ENCODE data around the gene KRT71.

GRCh38 chr12:52542157-52542556 is 10.8 kb downstream of the KRT71 start:
- no peak for TF ChIP-seq EZH2 (IDR thresholded peaks at IDR 0.05; ENCODE audit: borderline replicate concordance, low read length)
- TF ChIP-seq CTCF (IDR thresholded peaks at IDR 0.05; ENCODE audit: low read length): no peak

All from OCI-LY1 (cell line).